22Rv1 (cell line): ENCODE results near the gene R3HCC1L.

Source experiments
- CTCF ChIP-seq: fragments of 450-650 bp; IDR thresholded peaks from 2 replicates; pipeline ENCODE4 v1.5.1; 2017; ENCODE audit warnings: mild to moderate bottlenecking
- ZFX ChIP-seq: fragments of 450-650 bp; IDR thresholded peaks from 2 replicates; pipeline ENCODE4 v1.6.1; 2017; ENCODE audit warnings: antibody characterized with exemption, borderline replicate concordance

DNA sequence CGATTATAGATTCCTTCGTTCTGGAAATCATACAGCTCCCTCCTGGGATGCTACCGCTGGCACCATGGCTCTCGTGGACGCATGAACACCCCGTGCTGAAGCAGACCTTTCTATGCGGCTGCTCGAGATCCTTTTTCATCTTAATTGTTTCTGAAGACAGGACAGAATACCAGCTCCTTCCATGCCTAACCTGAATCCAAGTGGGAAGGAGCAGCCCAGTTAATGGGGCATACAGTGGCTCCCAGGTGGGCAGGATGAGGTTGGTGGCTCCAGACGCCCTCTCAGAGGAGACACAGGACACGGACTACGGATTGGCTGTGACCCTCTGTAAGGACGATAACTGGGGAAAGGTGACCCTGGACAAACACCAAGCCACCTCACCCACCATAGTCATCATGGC is 152.0 kb downstream of the R3HCC1L start:
- TF ChIP-seq CTCF (no peak), ZFX (no peak)
